IMR-90 (cell line): ENCODE data around the gene ADCY1. TPM values are rescaled to one million over a fixed set of nuclear protein-coding genes. Genes with fewer than 3 reads are reported as not detected.

Source experiments
- ATAC-seq: fragments of 200-7000 bp; cut with Tn5 transposase; 2 replicates; pipeline ENCODE4 v1.9.1; 2020; ENCODE audit warnings: low read depth, mild to moderate bottlenecking, moderate library complexity
- BruUV-seq: library from RNA; stranded (reverse); fragments of 400-500 nt; replicated peaks from 2 replicates; lab custom pipeline; 2021; lab: Mats Ljungman, UMichigan
- CTCF ChIA-PET: fragments of 300-600 bp; formaldehyde crosslinking; extraction: SDS; loops from one replicate; lab custom pipeline; 2021; ENCODE audit warnings: antibody characterized with exemption; lab: Yijun Ruan, JAX
- POLR2A ChIA-PET: fragments of 300-600 bp; sonication (Branson Sonifier 250); formaldehyde crosslinking; loops from one replicate; lab custom pipeline; 2022; ENCODE audit warnings: antibody characterized with exemption; ENCODE audit not compliant: unreplicated experiment; lab: Charles Lee
- DNase-seq: peaks from one replicate; pipeline ENCODE4 v3.0.0; 2013
- H2AFZ ChIP-seq: replicated peaks from 2 replicates; pipeline ENCODE3; 2013; ENCODE audit warnings: low read length, mild to moderate bottlenecking; ENCODE audit not compliant: poor library complexity
- H2AK5ac ChIP-seq: 2 replicates; pipeline ENCODE4 v1.6.1; 2013; ENCODE audit warnings: low read depth, low read length, inconsistent platforms
- H2AK9ac ChIP-seq: replicated peaks from 2 replicates; pipeline ENCODE3; 2013; ENCODE audit warnings: mild to moderate bottlenecking, low read depth, low read length, moderate library complexity; ENCODE audit not compliant: poor library complexity
- H2BK120ac ChIP-seq: 2 replicates; pipeline ENCODE4 v1.6.1; 2013; ENCODE audit warnings: low read depth, low read length, inconsistent platforms
- H2BK15ac ChIP-seq: 3 replicates; pipeline ENCODE4 v1.6.1; 2013; ENCODE audit warnings: low read depth, low read length, inconsistent platforms
- H2BK20ac ChIP-seq: 2 replicates; pipeline ENCODE4 v1.6.1; 2013; ENCODE audit warnings: low read depth, mild to moderate bottlenecking, inconsistent platforms, low read length, moderate library complexity
- H2BK5ac ChIP-seq: 2 replicates; pipeline ENCODE4 v1.6.1; 2013; ENCODE audit warnings: mild to moderate bottlenecking, low read depth, low read length, inconsistent platforms; ENCODE audit not compliant: poor library complexity, severe bottlenecking
- H3K14ac ChIP-seq: replicated peaks from 2 replicates; pipeline ENCODE4 v1.6.1; 2013; ENCODE audit warnings: low read depth, low read length, inconsistent platforms
- H3K18ac ChIP-seq: 2 replicates; pipeline ENCODE4 v1.6.1; 2013; ENCODE audit warnings: low read depth, low read length, control low read depth
- H3K23ac ChIP-seq: 2 replicates; pipeline ENCODE4 v1.6.1; 2013; ENCODE audit warnings: low read depth, low read length, inconsistent platforms
- H3K27ac ChIP-seq: 2 replicates; pipeline ENCODE4 v1.5.1; 2013; ENCODE audit warnings: mild to moderate bottlenecking, control low read depth, low read length; ENCODE audit not compliant: insufficient read depth
- H3K27me3 ChIP-seq: 2 replicates; pipeline ENCODE4 v1.6.1; 2013; ENCODE audit warnings: low read length; ENCODE audit not compliant: control insufficient read depth, insufficient read depth
- H3K36me3 ChIP-seq: 2 replicates; pipeline ENCODE4 v1.6.1; 2013; ENCODE audit warnings: low read length, mixed read lengths; ENCODE audit not compliant: control insufficient read depth, insufficient read depth
- H3K4ac ChIP-seq: 2 replicates; pipeline ENCODE4 v1.6.1; 2013; ENCODE audit warnings: low read depth, low read length, inconsistent platforms
- H3K4me1 ChIP-seq: 2 replicates; pipeline ENCODE4 v1.6.1; 2013; ENCODE audit warnings: low read length, mixed read lengths; ENCODE audit not compliant: control insufficient read depth, insufficient read depth
- H3K4me2 ChIP-seq: 2 replicates; pipeline ENCODE4 v1.6.1; 2013; ENCODE audit warnings: low read depth, mild to moderate bottlenecking, control low read depth, low read length, moderate library complexity
- H3K4me3 ChIP-seq: 2 replicates; pipeline ENCODE4 v1.5.1; 2013; ENCODE audit warnings: low read depth, mild to moderate bottlenecking, control low read depth, low read length, moderate library complexity; ENCODE audit not compliant: insufficient read depth
- H3K56ac ChIP-seq: 2 replicates; pipeline ENCODE4 v1.6.1; 2013; ENCODE audit warnings: low read length, inconsistent platforms; ENCODE audit not compliant: insufficient read depth; ENCODE audit errors: extremely low read depth
- H3K79me1 ChIP-seq, 2 experiments: 2 replicates each; pipeline ENCODE4 v1.6.1; 2013; ENCODE audit warnings: low read length in 2 of 2, inconsistent platforms in 1 of 2, low read depth in 1 of 2
- H3K9ac ChIP-seq: 2 replicates; pipeline ENCODE4 v1.6.1; 2013; ENCODE audit warnings: low read depth, low read length, control low read depth
- H3K9me1 ChIP-seq: 2 replicates; pipeline ENCODE4 v1.6.1; 2013; ENCODE audit warnings: low read length, inconsistent platforms; ENCODE audit not compliant: insufficient read depth
- H3K9me3 ChIP-seq: 2 replicates; pipeline ENCODE4 v1.6.1; 2013; ENCODE audit warnings: low read length; ENCODE audit not compliant: control insufficient read depth, insufficient read depth
- H4K20me1 ChIP-seq: 2 replicates; pipeline ENCODE4 v1.6.1; 2013; ENCODE audit warnings: low read length, inconsistent platforms; ENCODE audit not compliant: insufficient read depth
- H4K5ac ChIP-seq: 2 replicates; pipeline ENCODE4 v1.6.1; 2013; ENCODE audit warnings: mild to moderate bottlenecking, low read depth, low read length, control low read depth
- H4K8ac ChIP-seq, 2 experiments: 2 replicates each; pipeline ENCODE4 v1.6.1; 2013; ENCODE audit warnings: low read depth in 2 of 2, low read length in 2 of 2, control low read depth in 1 of 2, inconsistent platforms in 1 of 2
- H4K91ac ChIP-seq: 2 replicates; pipeline ENCODE4 v1.6.1; 2013; ENCODE audit warnings: low read depth, low read length, inconsistent platforms; ENCODE audit not compliant: insufficient read depth
- BHLHE40 ChIP-seq: fragments of 150-350 bp; IDR thresholded peaks from 2 replicates; pipeline ENCODE4 v1.6.1; 2016; ENCODE audit warnings: mild to moderate bottlenecking, low read depth, low read length
- CEBPB ChIP-seq: IDR thresholded peaks from 2 replicates; pipeline ENCODE4 v1.6.1; 2012; ENCODE audit warnings: low read depth, low read length, improper control_type of control experiment
- CHD1 ChIP-seq: IDR thresholded peaks from 2 replicates; pipeline ENCODE4 v1.6.1; 2012; ENCODE audit warnings: low read depth, low read length, improper control_type of control experiment
- CTCF ChIP-seq: conservative IDR thresholded peaks from 2 replicates; pipeline ENCODE4 v1.5.1; 2012; ENCODE audit warnings: mild to moderate bottlenecking, low read depth, low read length, improper control_type of control experiment
- ELK1 ChIP-seq: fragments of 150-350 bp; IDR thresholded peaks from 2 replicates; pipeline ENCODE4 v1.6.1; 2016; ENCODE audit warnings: low read depth, mild to moderate bottlenecking, low read length, moderate library complexity, borderline replicate concordance
- FOS ChIP-seq: fragments of 150-350 bp; IDR thresholded peaks from 2 replicates; pipeline ENCODE4 v1.6.1; 2016; ENCODE audit warnings: low read depth, low read length
- MAFK ChIP-seq: IDR thresholded peaks from 2 replicates; pipeline ENCODE4 v1.6.1; 2012; ENCODE audit warnings: low read depth, low read length, improper control_type of control experiment
- MAZ ChIP-seq: IDR thresholded peaks from 2 replicates; pipeline ENCODE4 v1.6.1; 2012; ENCODE audit warnings: low read depth, mild to moderate bottlenecking, low read length, improper control_type of control experiment, moderate library complexity, borderline replicate concordance
- MXI1 ChIP-seq: IDR thresholded peaks from 2 replicates; pipeline ENCODE4 v1.6.1; 2012; ENCODE audit warnings: low read depth, mild to moderate bottlenecking, low read length, moderate library complexity, borderline replicate concordance
- NFE2L2 ChIP-seq: fragments of 150-350 bp; IDR thresholded peaks from 2 replicates; pipeline ENCODE4 v1.6.1; 2016; ENCODE audit warnings: low read depth, mild to moderate bottlenecking, low read length
- POLR2A ChIP-seq: IDR thresholded peaks from 2 replicates; pipeline ENCODE4 v1.6.1; 2012; ENCODE audit warnings: mild to moderate bottlenecking, low read depth, low read length
- RAD21 ChIP-seq: IDR thresholded peaks from 2 replicates; pipeline ENCODE4 v1.6.1; 2012; ENCODE audit warnings: low read length, improper control_type of control experiment
- RCOR1 ChIP-seq: IDR thresholded peaks from 2 replicates; pipeline ENCODE4 v1.6.1; 2012; ENCODE audit warnings: mild to moderate bottlenecking, low read length, improper control_type of control experiment; ENCODE audit not compliant: insufficient replicate concordance
- RFX5 ChIP-seq: IDR thresholded peaks from 2 replicates; pipeline ENCODE4 v1.8.0; 2012; ENCODE audit warnings: low read depth, mild to moderate bottlenecking, low read length, moderate library complexity
- SMC3 ChIP-seq: fragments of 150-350 bp; IDR thresholded peaks from 2 replicates; pipeline ENCODE4 v1.6.1; 2016; ENCODE audit warnings: low read depth, mild to moderate bottlenecking, antibody characterized with exemption, low read length, moderate library complexity
- USF2 ChIP-seq: fragments of 150-350 bp; IDR thresholded peaks from 2 replicates; pipeline ENCODE4 v1.6.1; 2017; ENCODE audit warnings: mild to moderate bottlenecking, antibody characterized with exemption, low read length, low read depth
- WGBS, 2 experiments: methylation state at CpG; one replicate each; pipeline versions ENCODE4 v1.1.5 to v1.1.7; 2013; ENCODE audit warnings: missing lambda C conversion rate in 2 of 2; ENCODE audit not compliant: insufficient read length in 1 of 2; ENCODE audit errors: extremely low coverage in 2 of 2; 5-methylcytosine and 5-hydroxymethylcytosine counted together
- dilution Hi-C: fragments of 300-500 bp; cut with HindIII; formaldehyde crosslinking; loops from one replicate; pipeline ENCODE4 v1.14.3; 2018; ENCODE audit warnings: low sequenced_read_pairs; ENCODE audit not compliant: unreplicated experiment
- in situ Hi-C: fragments of 300-500 bp; cut with MboI; formaldehyde crosslinking; loops from 3 replicates; pipeline ENCODE4 v1.14.3; 2019; ENCODE audit warnings: low sequenced_read_pairs, inconsistent platforms, mixed read lengths
- intact Hi-C: fragments of 100-400 bp; cut with micrococcal nuclease; formaldehyde crosslinking; loops from 2 replicates; pipeline ENCODE4 v1.10.0; 2022
- polyA plus RNA-seq, 3 experiments: library from polyadenylated mRNA; depleted of rRNA; stranded (reverse); fragments of >200 nt; gene quantifications; 2 replicates each; pipeline ENCODE4 v1.2.3, GENCODE V29; 2012; ENCODE audit warnings: low replicate concordance in 1 of 3
- total RNA-seq: library from RNA; depleted of rRNA; stranded (reverse); fragments of >200 nt; gene quantifications from 2 replicates; pipeline ENCODE4 v1.2.3, GENCODE V29; 2012

The ADCY1 gene
- total and polyA plus RNA-seq, 2 of the 4 experiments (the other 2 are of a cell fraction), result 0.18 to 0.24 TPM

GRCh38 chr7:45661302-45661995 lies 87.3 kb downstream of the ADCY1 start:
- no peak overlapping the region for H4K91ac ChIP-seq
- H3K9me1 ChIP-seq, result no peaks in the 10 kb centered on the region
- ATAC-seq, result no peak
- BruUV-seq, result no TSS peak
- no peak overlapping the region for H2BK15ac ChIP-seq
- no peaks in the 10 kb centered on the region for H3K79me1 ChIP-seq
- H3K4me1 ChIP-seq, result no peaks in the 10 kb centered on the region
- no peak for TF ChIP-seq ELK1
- TF ChIP-seq CEBPB, result no peak
- TF ChIP-seq CHD1, result no peak
- TF ChIP-seq BHLHE40, result no peak
- no peak for TF ChIP-seq MXI1
- TF ChIP-seq CTCF, result no peak
- TF ChIP-seq RCOR1, result no peak
- no peak for TF ChIP-seq RAD21
- no peak for TF ChIP-seq MAZ
- no peak for TF ChIP-seq MAFK
- TF ChIP-seq FOS, result no peak
- TF ChIP-seq POLR2A, result no peak
- no peak for TF ChIP-seq SMC3
- TF ChIP-seq RFX5, result no peak
- no peak for TF ChIP-seq NFE2L2
- no peak for TF ChIP-seq USF2
- no peak overlapping the region for H3K27ac ChIP-seq
- no peak overlapping the region for H2AFZ ChIP-seq
- POLR2A ChIA-PET, result no interaction called here
- H3K4ac ChIP-seq, result no peak overlapping the region
- H3K4me2 ChIP-seq, result no peak overlapping the region
- no peak overlapping the region for H4K5ac ChIP-seq
- in situ Hi-C loops, result loop anchor here (25.0 kb wide), 1 partner anchor 201 kb away; the partner anchor contains the start of gene CCDC201
- H3K23ac ChIP-seq, result no peak overlapping the region
- no peak overlapping the region for H2BK120ac ChIP-seq
- H2AK5ac ChIP-seq, result no peak overlapping the region
- no peak overlapping the region for H3K56ac ChIP-seq
- DNase-seq, result no peak
- no peak overlapping the region for H2BK5ac ChIP-seq
- no peak overlapping the region for H3K14ac ChIP-seq
- CTCF ChIA-PET, result no interaction called here
- peaks cover 12% of the 10 kb centered on the region; the same call in 1 of the 2 replicates for H3K27me3 ChIP-seq
- H2AK9ac ChIP-seq, result no peak overlapping the region
- no peaks in the 10 kb centered on the region for H4K20me1 ChIP-seq
- no peak overlapping the region for H3K4me3 ChIP-seq
- dilution Hi-C loops, result no loop called here
- H3K9me3 ChIP-seq, result no peaks in the 10 kb centered on the region
- H4K8ac ChIP-seq, result no peak overlapping the region
- WGBS, 2 experiments, result 85% methylated on average over 7 of the region's 16 CpGs; no CpG with 5 or more reads in 1 of the 2 experiments
- no peaks in the 10 kb centered on the region for H3K36me3 ChIP-seq
- H3K18ac ChIP-seq, result no peak overlapping the region
- intact Hi-C loops, result loop anchor here (2.0 kb wide), 1 partner anchor 1519 kb away; no protein-coding TSS in a partner anchor
- no peak overlapping the region for H3K9ac ChIP-seq
- no peak overlapping the region for H2BK20ac ChIP-seq
